ENCODE results near the gene SMARCB1.

- TF ChIP-seq CTCF (IDR thresholded peaks at IDR 0.05) (no peak), POLR2AphosphoS5 (IDR thresholded peaks at IDR 0.05; ENCODE audit: insufficient read depth in 1 of 2, low read depth in 1 of 2) (no peak)
These were observed 5.7 kb upstream of the SMARCB1 start for GRCh38 chr22:23781065-23781464.
